Measurements from ENCODE around the gene MSH3. TPM values are rescaled to one million over a fixed set of nuclear protein-coding genes. Genes with fewer than 3 reads are reported as not detected.
"Not testable (repeated sequence)": the region's sequence is repeated elsewhere in the genome, so short reads cannot be mapped to it uniquely, and the experiment has no call there.

The MSH3 gene
- polyA plus RNA-seq, 3 donors = 4.5 to 9.9 (median 8.0) TPM

DNA sequence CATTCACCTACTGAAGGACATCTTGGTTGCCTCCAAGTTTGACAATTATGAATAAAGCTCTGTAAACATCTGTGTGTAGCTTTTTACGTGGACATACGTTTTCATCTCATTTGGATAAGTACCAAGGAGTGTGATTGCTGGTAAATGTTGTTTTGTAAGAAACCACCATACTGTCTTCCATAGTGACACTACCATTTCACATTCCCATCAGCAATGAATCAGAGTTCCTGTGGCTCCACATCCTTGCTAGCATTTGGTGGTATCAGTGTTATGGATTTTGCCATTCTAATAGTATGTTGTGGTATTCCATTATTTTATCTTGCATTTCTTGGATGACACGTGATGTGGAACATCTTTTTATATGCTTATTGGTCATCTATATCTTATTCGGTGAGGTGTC lies 227.3 kb downstream of the MSH3 start:
- Histone ChIP-seq H3K9me3 (replicated peaks in 1 of 2; ENCODE audit: control insufficient read depth in 1 of 2, insufficient read depth in 1 of 2, low read length in 2 of 2) (no peaks in the 10 kb centered on the region), H4K20me1 (ENCODE audit: insufficient read depth, low read length) (no peaks in the 10 kb centered on the region), H3K9ac (ENCODE audit: insufficient read depth, low read length, poor library complexity, severe bottlenecking) (no peak overlapping the region), H3K79me2 (ENCODE audit: insufficient read depth, low read length) (no peaks in the 10 kb centered on the region), H3K27ac (ENCODE audit: low read depth in 1 of 2, low read length in 2 of 2) (no peak overlapping the region), H3K4me2 (replicated peaks; ENCODE audit: extremely low read depth, low read length, poor library complexity, severe bottlenecking) (no peak overlapping the region), H2AFZ (ENCODE audit: insufficient read depth, low read depth, low read length, poor library complexity, severe bottlenecking) (no peak overlapping the region), H3K4me1 (ENCODE audit: control insufficient read depth in 1 of 2, insufficient read depth in 2 of 2, low read length in 2 of 2) (no peaks in the 10 kb centered on the region), H3K27me3 (ENCODE audit: control insufficient read depth in 2 of 2, insufficient read depth in 2 of 2, low read length in 2 of 2) (no peaks in the 10 kb centered on the region), H3K4me3 (replicated peaks in 1 of 3; ENCODE audit: low read depth in 2 of 3, low read length in 3 of 3) (no peak overlapping the region), H3K36me3 (replicated peaks in 1 of 2; ENCODE audit: control insufficient read depth in 1 of 2, insufficient read depth in 2 of 2, low read length in 2 of 2) (peaks cover 14 to 41% of the 10 kb centered on the region in 2 donors)
- peaks cover 34 to 39% of the 10 kb centered on the region in 2 donors for H3K36me3 Mint-ChIP-seq
- no peak for DNase-seq
- H3K9me3 Mint-ChIP-seq = peaks cover 0 to 3% (median 0%) of the 10 kb centered on the region in 7 donors
- intact Hi-C loops (cut with micrococcal nuclease) = no loop called here
- TF ChIP-seq, protein P1, sequence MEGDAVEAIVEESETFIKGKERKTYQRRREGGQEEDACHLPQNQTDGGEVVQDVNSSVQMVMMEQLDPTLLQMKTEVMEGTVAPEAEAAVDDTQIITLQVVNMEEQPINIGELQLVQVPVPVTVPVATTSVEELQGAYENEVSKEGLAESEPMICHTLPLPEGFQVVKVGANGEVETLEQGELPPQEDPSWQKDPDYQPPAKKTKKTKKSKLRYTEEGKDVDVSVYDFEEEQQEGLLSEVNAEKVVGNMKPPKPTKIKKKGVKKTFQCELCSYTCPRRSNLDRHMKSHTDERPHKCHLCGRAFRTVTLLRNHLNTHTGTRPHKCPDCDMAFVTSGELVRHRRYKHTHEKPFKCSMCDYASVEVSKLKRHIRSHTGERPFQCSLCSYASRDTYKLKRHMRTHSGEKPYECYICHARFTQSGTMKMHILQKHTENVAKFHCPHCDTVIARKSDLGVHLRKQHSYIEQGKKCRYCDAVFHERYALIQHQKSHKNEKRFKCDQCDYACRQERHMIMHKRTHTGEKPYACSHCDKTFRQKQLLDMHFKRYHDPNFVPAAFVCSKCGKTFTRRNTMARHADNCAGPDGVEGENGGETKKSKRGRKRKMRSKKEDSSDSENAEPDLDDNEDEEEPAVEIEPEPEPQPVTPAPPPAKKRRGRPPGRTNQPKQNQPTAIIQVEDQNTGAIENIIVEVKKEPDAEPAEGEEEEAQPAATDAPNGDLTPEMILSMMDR (IDR thresholded peaks at IDR 0.05) = no peak
- no peaks in the 10 kb centered on the region for H3K27me3 Mint-ChIP-seq (ENCODE audit: low read depth in 3 of 3)
- WGBS (ENCODE audit: insufficient coverage) = no CpG with 5 or more reads among the region's 4 CpGs
- no peak overlapping the region for H3K27ac Mint-ChIP-seq
- H3K4me1 Mint-ChIP-seq = peaks cover 4% of the 10 kb centered on the region
- no peak overlapping the region for H3K4me3 Mint-ChIP-seq

DNA sequence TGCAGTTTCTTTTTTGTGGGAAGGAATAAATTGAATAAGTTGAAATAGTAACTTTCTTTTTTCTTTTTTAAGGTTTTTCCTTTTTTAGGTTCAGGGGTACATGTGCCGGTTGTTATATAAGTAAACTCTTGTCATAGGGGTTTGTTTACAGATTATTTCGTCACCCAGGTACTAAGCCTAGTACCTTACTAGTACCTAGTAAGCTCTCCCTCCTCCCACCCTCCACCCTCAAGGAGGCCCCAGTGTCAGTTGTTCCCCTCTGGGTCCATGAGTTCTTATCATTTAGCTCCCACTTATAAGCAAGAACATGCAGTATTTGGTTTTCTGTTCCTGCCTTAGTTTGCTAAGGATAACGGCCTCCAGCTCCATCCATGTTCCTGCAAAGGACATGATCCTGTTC lies 228.9 kb downstream of the MSH3 start:
- H3K4me3 Mint-ChIP-seq; H3K27me3 Mint-ChIP-seq (ENCODE audit: low read depth in 3 of 3); H3K4me1 Mint-ChIP-seq; H3K4me3 ChIP-seq (replicated peaks in 1 of 3; ENCODE audit: low read depth in 2 of 3, low read length in 3 of 3); H3K9me3 Mint-ChIP-seq; H3K27ac Mint-ChIP-seq; H3K27me3 ChIP-seq (ENCODE audit: control insufficient read depth in 2 of 2, insufficient read depth in 2 of 2, low read length in 2 of 2); H3K4me1 ChIP-seq (ENCODE audit: control insufficient read depth in 1 of 2, insufficient read depth in 2 of 2, low read length in 2 of 2); H3K9ac ChIP-seq (ENCODE audit: insufficient read depth, low read length, poor library complexity, severe bottlenecking); H3K79me2 ChIP-seq (ENCODE audit: insufficient read depth, low read length); H3K4me2 ChIP-seq (replicated peaks; ENCODE audit: extremely low read depth, low read length, poor library complexity, severe bottlenecking); intact Hi-C loops (cut with micrococcal nuclease); H4K20me1 ChIP-seq (ENCODE audit: insufficient read depth, low read length); H2AFZ ChIP-seq (ENCODE audit: insufficient read depth, low read depth, low read length, poor library complexity, severe bottlenecking); H3K9me3 ChIP-seq (replicated peaks in 1 of 2; ENCODE audit: control insufficient read depth in 1 of 2, insufficient read depth in 1 of 2, low read length in 2 of 2); DNase-seq; H3K27ac ChIP-seq (ENCODE audit: low read depth in 1 of 2, low read length in 2 of 2): not testable (repeated sequence)
- H3K36me3 Mint-ChIP-seq = peaks cover 27% of the 10 kb centered on the region in 2 donors
- WGBS (ENCODE audit: insufficient coverage) = no CpG with 5 or more reads among the region's 3 CpGs
- H3K36me3 ChIP-seq (replicated peaks in 1 of 2; ENCODE audit: control insufficient read depth in 1 of 2, insufficient read depth in 2 of 2, low read length in 2 of 2) = peaks cover 3 to 32% of the 10 kb centered on the region in 2 donors
